ENCODE measurements around the gene SF1. TPM values are rescaled to one million over a fixed set of nuclear protein-coding genes. Genes with fewer than 3 reads are reported as not detected.
A peak's percentile ranks its signal among the peaks of the same experiment; 100 is the strongest.

Gene SF1
- total RNA-seq, 4 donors from 2014 or later = 199 to 285 (median 234) TPM

DNA sequence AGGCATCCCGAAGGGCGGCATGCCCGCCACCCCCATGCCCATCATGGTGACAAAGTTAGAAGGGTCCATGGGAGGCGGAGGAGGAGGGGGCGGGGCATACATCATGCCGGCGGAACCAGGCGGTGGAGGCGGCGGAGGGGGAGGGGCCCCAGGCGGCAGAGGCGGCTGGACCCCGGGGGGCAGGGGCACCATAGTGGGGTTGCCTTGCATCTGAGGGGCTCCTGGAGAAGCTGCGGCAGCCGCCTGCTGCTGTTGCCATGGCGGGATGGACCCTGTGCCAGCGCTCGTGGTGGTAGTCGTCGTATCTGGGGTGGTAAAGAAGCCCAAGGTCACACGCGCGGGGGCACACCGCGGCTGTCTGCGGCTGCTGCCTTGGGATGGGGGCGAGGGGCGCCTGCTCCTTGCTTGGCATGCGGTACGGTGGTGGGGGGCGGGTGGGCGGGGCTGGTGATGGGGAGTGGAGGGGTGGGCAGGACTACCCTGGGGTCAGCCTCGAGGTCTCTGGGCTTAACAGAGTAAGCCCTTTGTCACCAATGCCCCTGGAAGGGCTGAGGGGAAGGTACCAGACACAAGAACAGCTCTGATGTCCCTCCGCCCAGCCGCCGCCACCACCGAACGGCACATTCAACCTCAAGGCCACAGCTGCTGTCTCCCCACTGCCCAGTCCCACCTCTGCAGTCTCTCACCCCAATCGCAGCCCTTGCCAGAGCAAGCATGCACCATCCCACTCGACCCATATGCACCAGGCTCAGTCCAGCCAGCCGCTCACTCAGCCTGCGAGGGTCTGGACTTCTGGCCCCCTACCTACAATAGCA is 12.3 kb downstream of the SF1 start:
- H3K4me3 ChIP-seq = no peak overlapping the region
- no peak for DNase-seq (ENCODE audit: extremely low spot score)
- intact Hi-C loops (cut with DNase I) = no loop called here
- TF ChIP-seq POLR2A (IDR thresholded peaks at IDR 0.05; ENCODE audit: low read depth) (no peak), POLR2AphosphoS5 (IDR thresholded peaks at IDR 0.05) (no peak), EP300 (IDR thresholded peaks at IDR 0.05) (no peak)
- TF ChIP-seq, protein P1, sequence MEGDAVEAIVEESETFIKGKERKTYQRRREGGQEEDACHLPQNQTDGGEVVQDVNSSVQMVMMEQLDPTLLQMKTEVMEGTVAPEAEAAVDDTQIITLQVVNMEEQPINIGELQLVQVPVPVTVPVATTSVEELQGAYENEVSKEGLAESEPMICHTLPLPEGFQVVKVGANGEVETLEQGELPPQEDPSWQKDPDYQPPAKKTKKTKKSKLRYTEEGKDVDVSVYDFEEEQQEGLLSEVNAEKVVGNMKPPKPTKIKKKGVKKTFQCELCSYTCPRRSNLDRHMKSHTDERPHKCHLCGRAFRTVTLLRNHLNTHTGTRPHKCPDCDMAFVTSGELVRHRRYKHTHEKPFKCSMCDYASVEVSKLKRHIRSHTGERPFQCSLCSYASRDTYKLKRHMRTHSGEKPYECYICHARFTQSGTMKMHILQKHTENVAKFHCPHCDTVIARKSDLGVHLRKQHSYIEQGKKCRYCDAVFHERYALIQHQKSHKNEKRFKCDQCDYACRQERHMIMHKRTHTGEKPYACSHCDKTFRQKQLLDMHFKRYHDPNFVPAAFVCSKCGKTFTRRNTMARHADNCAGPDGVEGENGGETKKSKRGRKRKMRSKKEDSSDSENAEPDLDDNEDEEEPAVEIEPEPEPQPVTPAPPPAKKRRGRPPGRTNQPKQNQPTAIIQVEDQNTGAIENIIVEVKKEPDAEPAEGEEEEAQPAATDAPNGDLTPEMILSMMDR (IDR thresholded peaks at IDR 0.05) = no peak
- peaks cover 66 to 91% (median 86%) of the 10 kb centered on the region in 4 donors for H3K36me3 ChIP-seq
- WGBS = 88% methylated on average over 19 of the region's 42 CpGs
- no peaks in the 10 kb centered on the region for H3K9me3 ChIP-seq
- peaks cover 51 to 83% (median 74%) of the 10 kb centered on the region in 4 donors for H3K4me1 ChIP-seq
- H3K27ac ChIP-seq (replicated peaks in 1 of 4) = peak overlapping the region; percentile 85 to 92 (median 87)
- no peaks in the 10 kb centered on the region for H3K27me3 ChIP-seq

DNA sequence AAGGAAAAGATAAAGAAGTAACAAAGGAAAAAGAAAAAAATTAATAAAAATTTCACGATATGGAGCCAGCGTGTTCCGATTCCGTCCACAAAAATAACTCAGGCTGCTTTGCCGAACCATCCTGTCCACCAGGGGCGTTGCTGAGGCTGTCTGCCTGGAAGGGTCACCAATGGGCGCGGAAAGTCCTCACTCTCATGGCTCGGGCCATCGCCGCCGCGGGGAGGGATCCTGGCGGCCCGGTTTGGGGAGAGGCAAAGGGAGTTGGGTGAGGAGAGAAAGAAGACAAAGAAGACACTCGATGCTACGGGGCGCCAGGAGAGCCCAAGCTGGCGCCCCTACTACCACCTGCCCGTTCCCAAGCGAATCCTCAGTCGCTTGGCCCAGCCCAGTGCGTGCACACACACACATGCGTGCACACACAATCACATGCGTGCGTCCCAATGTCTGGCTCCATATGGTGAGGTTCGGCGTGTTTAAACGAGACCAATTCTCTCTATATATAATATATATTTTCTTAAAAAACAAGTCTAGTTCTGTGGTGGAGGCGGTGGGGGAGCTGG is 13.0 kb downstream of the SF1 start:
- no peak for DNase-seq (ENCODE audit: extremely low spot score)
- peak overlapping the region; percentile 85 to 92 (median 87) for H3K27ac ChIP-seq (replicated peaks in 1 of 4)
- H3K36me3 ChIP-seq = peaks cover 59 to 84% (median 80%) of the 10 kb centered on the region in 4 donors
- no peak overlapping the region for H3K4me3 ChIP-seq
- intact Hi-C loops (cut with DNase I) = no loop called here
- no peaks in the 10 kb centered on the region for H3K9me3 ChIP-seq
- 84% methylated on average over 30 of the region's 30 CpGs for WGBS
- TF ChIP-seq POLR2AphosphoS5 (IDR thresholded peaks at IDR 0.05) (peak in 1 of 2 donors; percentile 41), POLR2A (IDR thresholded peaks at IDR 0.05; ENCODE audit: low read depth) (no peak)
- TF ChIP-seq, protein P1 (IDR thresholded peaks at IDR 0.05) = peak in 2 of 3 experiments; percentile 18 to 43
- H3K4me1 ChIP-seq = peaks cover 57 to 84% (median 79%) of the 10 kb centered on the region in 4 donors
- no peaks in the 10 kb centered on the region for H3K27me3 ChIP-seq

DNA sequence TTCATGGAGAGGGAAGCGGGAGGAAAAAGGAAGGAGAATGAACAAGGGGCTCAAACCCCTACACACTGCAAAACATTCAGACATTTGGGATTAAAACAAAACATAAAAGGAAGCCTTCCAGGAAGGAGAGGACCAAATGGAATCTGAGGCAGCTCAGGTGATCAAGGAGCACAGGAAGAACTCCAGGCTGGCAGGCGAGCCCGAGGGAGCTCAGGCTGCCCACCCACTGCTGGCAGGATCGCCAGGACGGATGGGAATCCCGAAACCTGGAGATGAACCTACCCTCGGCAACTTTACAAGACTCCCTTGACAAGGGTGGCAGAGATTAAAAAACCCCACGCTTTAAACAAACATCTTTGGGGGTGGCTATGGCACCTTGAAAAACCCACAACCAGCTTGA is 13.6 kb downstream of the SF1 start:
- DNase-seq (ENCODE audit: extremely low spot score) = no peak
- no peaks in the 10 kb centered on the region for H3K9me3 ChIP-seq
- intact Hi-C loops (cut with DNase I) = no loop called here
- peaks cover 64 to 89% (median 85%) of the 10 kb centered on the region in 4 donors for H3K4me1 ChIP-seq
- no peaks in the 10 kb centered on the region for H3K27me3 ChIP-seq
- peaks cover 53 to 78% (median 73%) of the 10 kb centered on the region in 4 donors for H3K36me3 ChIP-seq
- H3K4me3 ChIP-seq = no peak overlapping the region
- WGBS = 73% methylated on average over 8 of the region's 8 CpGs
- peak overlapping the region; percentile 85 to 92 (median 87) for H3K27ac ChIP-seq (replicated peaks in 1 of 4)
- TF ChIP-seq EP300 (IDR thresholded peaks at IDR 0.05) (no peak), POLR2AphosphoS5 (IDR thresholded peaks at IDR 0.05) (no peak)

DNA sequence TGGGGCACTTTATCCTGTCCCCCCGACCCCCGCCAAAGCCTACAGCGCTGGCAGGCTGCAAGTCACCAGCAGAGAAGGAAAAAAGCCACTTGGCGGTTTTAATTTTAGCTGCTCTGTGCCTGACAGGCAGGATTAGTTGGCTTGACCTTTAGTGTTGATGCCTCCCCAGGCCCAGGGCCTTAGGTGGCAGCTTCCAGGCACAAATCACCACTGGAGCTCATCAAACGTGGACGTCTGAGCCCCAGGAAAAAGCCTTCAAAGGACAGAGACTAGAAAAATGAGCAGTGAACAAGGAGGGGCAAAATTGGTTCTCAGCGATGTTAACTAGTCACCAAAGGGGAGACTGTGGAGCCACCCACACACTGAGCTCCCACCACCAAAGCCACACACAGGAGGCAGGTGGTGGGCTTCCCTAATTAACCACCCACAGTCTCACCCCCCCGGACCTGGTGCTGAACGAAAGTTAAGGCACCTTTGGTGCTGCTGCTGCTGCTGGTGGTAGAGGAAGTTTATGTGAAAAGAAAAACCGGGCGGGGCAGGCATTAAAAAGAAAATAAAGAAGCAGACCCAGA is 14.2 kb downstream of the SF1 start:
- Histone ChIP-seq H3K27ac (replicated peaks in 1 of 4) (peak overlapping the region; percentile 85 to 92 (median 87)), H3K9me3 (no peaks in the 10 kb centered on the region), H3K4me3 (no peak overlapping the region), H3K4me1 (peaks cover 70 to 96% (median 91%) of the 10 kb centered on the region in 4 donors), H3K27me3 (no peaks in the 10 kb centered on the region), H3K36me3 (peaks cover 47 to 72% (median 67%) of the 10 kb centered on the region in 4 donors)
- 34% methylated on average over 11 of the region's 11 CpGs for WGBS
- TF ChIP-seq EP300 (IDR thresholded peaks at IDR 0.05) (no peak), POLR2AphosphoS5 (IDR thresholded peaks at IDR 0.05) (no peak), POLR2A (IDR thresholded peaks at IDR 0.05; ENCODE audit: low read depth) (no peak)
- TF ChIP-seq, protein P1 (IDR thresholded peaks at IDR 0.05) = no peak
- no peak for DNase-seq (ENCODE audit: extremely low spot score)
- intact Hi-C loops (cut with DNase I) = no loop called here

DNA sequence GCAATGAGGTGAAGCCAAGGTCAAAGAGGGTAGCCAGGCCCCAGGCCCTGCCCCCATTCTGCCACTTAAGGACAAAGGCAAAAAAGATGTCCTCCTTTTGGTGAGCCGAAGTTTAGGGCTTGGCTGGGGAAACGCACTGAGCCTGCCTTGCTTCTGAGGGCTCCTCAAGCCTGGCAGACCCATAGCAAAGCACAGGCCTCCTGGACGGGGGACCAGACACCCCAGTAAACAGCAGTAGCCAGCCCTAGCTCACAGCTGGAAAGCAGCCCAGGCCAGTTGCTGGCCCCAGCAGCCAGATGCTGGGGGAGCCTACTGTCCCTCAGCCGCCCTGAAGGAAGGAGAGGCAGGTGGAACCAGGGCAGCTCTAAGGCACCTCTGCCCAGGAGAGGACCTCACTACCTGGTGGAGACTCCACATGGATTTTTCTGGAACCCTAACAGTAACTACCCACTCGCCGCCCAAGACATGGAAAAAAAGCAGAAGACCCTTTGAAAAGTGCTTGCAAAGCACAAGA is 14.8 kb downstream of the SF1 start:
- DNase-seq (ENCODE audit: extremely low spot score) = no peak
- intact Hi-C loops (cut with DNase I) = no loop called here

More for the DNA sequence above, 14.8 kb downstream of the SF1 start:
- TF ChIP-seq, protein P1 (IDR thresholded peaks at IDR 0.05) = no peak
- no peak for TF ChIP-seq POLR2AphosphoS5 (IDR thresholded peaks at IDR 0.05)
- TF ChIP-seq POLR2A (IDR thresholded peaks at IDR 0.05; ENCODE audit: low read depth) = no peak
- TF ChIP-seq EP300 (IDR thresholded peaks at IDR 0.05) = no peak
- Histone ChIP-seq H3K4me1 (peaks cover 75 to 100% (median 95%) of the 10 kb centered on the region in 4 donors), H3K9me3 (no peaks in the 10 kb centered on the region), H3K27me3 (no peaks in the 10 kb centered on the region), H3K36me3 (peaks cover 42 to 67% (median 62%) of the 10 kb centered on the region in 4 donors), H3K4me3 (no peak overlapping the region), H3K27ac (replicated peaks in 1 of 4) (peak overlapping the region; percentile 85 to 92 (median 87))
- 62% methylated on average over 5 of the region's 6 CpGs for WGBS

Measured in esophagus muscularis mucosa (tissue), 4 donors.